Mesothelial cell of epicardium (in vitro differentiated cells): ENCODE data around the gene FOXP3. TPM values are rescaled to one million over a fixed set of nuclear protein-coding genes. Genes with fewer than 3 reads are reported as not detected.

Experiments used
- DNase-seq, 2 experiments: peaks; one replicate each; pipeline ENCODE4 v3.0.0; 2021; ENCODE audit warnings: low spot score in 2 of 2; ENCODE audit not compliant: unreplicated experiment in 2 of 2
- H3K27ac Mint-ChIP-seq: 2 replicates; pipeline ENCODE4 v1.8.0; 2021; ENCODE audit warnings: mixed read lengths
- H3K27me3 Mint-ChIP-seq: 2 replicates; pipeline ENCODE4 v1.8.0; 2021; ENCODE audit warnings: low read depth, mixed read lengths
- H3K36me3 Mint-ChIP-seq: 2 replicates; pipeline ENCODE4 v1.8.0; 2021; ENCODE audit warnings: mixed read lengths
- H3K4me1 Mint-ChIP-seq: 2 replicates; pipeline ENCODE4 v1.8.0; 2021; ENCODE audit warnings: mixed read lengths
- H3K4me3 Mint-ChIP-seq: 2 replicates; pipeline ENCODE4 v1.8.0; 2021; ENCODE audit warnings: mild to moderate bottlenecking, moderate library complexity, mixed read lengths
- H3K9me3 Mint-ChIP-seq: 2 replicates; pipeline ENCODE4 v1.8.0; 2021; ENCODE audit warnings: mixed read lengths
- total RNA-seq: library from RNA; stranded (reverse); gene quantifications from 3 replicates; pipeline ENCODE4 v1.2.1, GENCODE V29; 2021
- TF ChIP-seq, protein P1 (sequence below): fragments of 200-600 bp; sonication (generic); IDR thresholded peaks from one replicate; pipeline ENCODE4 v1.5.0; 2021; ENCODE audit warnings: antibody characterized with exemption; ENCODE audit not compliant: unreplicated experiment

FOXP3 gene
- total RNA-seq, 1 donor from 2014 or later, result 0.34 TPM

DNA sequence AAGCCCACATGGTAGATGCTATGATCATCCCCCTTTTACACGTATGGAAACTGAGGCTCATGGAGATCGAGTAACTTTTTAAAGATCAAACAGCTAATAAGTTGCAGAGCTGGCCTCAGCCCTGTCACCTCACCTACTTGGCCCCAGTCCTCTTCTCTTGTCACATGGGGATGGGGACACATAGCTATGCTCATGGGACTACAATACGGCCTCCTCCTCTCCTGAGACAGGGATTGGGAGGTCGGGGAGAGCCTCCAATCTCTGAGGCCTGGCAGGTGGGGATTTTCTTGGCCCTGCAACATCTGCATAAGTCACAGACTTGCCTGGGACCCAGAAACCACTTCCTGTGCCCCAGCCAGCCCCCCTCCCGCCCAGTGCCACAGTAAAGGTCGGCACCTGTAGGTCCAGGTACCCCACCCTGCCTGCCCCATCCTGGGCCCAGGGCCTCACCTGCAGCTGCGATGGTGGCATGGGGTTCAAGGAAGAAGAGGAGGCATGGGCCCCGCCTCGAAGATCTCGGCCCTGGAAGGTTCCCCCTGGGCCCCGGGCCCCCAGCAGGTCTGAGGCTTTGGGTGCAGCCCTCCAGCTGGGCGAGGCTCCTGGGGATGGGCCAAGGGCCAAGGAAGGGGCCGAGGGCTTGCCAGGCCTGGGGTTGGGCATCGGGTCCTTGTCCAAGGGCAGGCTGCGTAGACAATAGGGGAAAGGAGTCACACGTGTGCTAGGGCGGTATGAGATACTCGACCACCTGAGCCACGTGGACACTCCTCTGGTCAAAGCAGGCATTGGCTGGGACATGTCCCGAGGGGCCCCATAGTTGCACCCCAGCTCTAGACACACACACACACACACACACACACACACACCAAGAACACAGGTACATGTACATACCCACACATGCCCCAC, 6.4 kb downstream of the FOXP3 start:
- DNase-seq, result no peak
- no peaks in the 10 kb centered on the region for H3K36me3 Mint-ChIP-seq
- TF ChIP-seq, protein P1, sequence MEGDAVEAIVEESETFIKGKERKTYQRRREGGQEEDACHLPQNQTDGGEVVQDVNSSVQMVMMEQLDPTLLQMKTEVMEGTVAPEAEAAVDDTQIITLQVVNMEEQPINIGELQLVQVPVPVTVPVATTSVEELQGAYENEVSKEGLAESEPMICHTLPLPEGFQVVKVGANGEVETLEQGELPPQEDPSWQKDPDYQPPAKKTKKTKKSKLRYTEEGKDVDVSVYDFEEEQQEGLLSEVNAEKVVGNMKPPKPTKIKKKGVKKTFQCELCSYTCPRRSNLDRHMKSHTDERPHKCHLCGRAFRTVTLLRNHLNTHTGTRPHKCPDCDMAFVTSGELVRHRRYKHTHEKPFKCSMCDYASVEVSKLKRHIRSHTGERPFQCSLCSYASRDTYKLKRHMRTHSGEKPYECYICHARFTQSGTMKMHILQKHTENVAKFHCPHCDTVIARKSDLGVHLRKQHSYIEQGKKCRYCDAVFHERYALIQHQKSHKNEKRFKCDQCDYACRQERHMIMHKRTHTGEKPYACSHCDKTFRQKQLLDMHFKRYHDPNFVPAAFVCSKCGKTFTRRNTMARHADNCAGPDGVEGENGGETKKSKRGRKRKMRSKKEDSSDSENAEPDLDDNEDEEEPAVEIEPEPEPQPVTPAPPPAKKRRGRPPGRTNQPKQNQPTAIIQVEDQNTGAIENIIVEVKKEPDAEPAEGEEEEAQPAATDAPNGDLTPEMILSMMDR, result no peak

DNA sequence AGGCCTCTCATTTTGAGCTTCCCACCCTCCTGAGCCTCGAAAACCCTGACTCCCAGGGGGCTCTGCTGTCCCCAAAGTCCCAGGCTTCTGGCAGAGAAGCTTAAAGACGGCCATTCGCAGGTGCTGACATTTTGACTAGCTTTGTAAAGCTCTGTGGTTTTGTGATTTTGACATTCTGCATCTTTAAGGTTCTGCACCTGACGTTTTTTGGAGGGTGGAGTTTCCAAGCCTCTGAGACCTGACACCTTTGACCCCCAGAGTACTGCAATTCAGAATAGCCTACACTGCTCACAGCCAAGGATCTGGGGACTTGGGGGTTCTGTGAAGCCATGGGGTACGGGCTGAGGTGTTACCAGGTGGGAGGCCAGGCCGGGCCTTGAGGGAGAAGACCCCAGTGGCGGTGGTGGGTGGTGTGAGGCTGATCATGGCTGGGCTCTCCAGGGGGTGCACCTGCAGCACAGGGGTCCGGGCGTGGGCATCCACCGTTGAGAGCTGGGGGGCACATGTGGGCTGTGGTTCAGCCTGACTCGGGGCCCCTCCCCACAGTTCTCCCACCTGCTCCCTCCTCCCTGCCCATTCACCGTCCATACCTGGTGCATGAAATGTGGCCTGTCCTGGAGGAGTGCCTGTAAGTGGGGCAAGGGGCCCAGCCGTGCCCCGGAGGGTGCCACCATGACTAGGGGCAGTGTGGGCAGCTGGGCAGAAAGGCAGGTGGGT, 7.3 kb downstream of the FOXP3 start:
- H3K27me3 Mint-ChIP-seq, result no peaks in the 10 kb centered on the region
- H3K36me3 Mint-ChIP-seq, result no peaks in the 10 kb centered on the region
- H3K9me3 Mint-ChIP-seq, result peaks cover 10% of the 10 kb centered on the region
- H3K4me1 Mint-ChIP-seq, result no peaks in the 10 kb centered on the region
- TF ChIP-seq, protein P1, result no peak
- H3K4me3 Mint-ChIP-seq, result no peak overlapping the region
- no peak overlapping the region for H3K27ac Mint-ChIP-seq
- no peak for DNase-seq

More for the DNA sequence above, 6.4 kb downstream of the FOXP3 start:
- Mint-ChIP-seq H3K9me3 (peaks cover 13% of the 10 kb centered on the region), H3K27me3 (no peaks in the 10 kb centered on the region), H3K4me1 (no peaks in the 10 kb centered on the region), H3K27ac (no peak overlapping the region), H3K4me3 (no peak overlapping the region)

DNA sequence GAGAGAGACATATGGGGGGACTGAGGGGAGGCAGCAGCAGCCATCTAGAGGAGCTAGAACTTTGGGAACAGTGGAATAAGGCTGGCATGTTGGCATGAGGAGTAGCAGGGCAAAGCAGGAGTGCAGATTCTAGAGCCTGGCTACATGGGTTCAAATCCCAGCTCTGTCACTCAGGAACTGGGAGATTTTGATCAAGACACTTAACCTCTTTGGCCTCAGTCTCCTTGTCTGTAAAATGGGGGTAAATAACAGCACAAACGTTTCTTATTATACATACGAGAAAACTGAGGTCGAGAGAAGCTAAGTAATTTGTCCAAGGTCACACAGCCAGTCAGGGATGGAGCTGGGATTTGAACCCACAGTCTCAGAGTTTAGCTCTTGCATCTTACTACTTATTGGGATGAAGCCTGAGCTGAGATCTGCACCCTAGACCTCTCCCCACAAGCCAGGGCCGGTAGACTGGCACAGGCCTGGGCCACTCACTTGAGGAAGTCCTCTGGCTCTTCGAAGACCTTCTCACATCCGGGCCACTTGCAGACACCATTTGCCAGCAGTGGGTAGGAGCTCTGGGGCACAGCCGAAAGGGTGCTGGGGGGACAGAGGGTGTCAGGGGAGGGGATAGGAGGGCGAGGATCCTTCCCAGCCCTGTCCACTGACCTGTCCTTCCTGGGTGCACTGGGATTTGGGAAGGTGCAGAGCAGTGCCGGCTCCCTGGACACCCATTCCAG, 8.1 kb downstream of the FOXP3 start:
- no peaks in the 10 kb centered on the region for H3K27me3 Mint-ChIP-seq
- H3K27ac Mint-ChIP-seq, result no peak overlapping the region
- no peak for DNase-seq
- TF ChIP-seq, protein P1, result no peak
- no peaks in the 10 kb centered on the region for H3K4me1 Mint-ChIP-seq
- peaks cover 6% of the 10 kb centered on the region for H3K9me3 Mint-ChIP-seq
- H3K36me3 Mint-ChIP-seq, result no peaks in the 10 kb centered on the region
- no peak overlapping the region for H3K4me3 Mint-ChIP-seq

DNA sequence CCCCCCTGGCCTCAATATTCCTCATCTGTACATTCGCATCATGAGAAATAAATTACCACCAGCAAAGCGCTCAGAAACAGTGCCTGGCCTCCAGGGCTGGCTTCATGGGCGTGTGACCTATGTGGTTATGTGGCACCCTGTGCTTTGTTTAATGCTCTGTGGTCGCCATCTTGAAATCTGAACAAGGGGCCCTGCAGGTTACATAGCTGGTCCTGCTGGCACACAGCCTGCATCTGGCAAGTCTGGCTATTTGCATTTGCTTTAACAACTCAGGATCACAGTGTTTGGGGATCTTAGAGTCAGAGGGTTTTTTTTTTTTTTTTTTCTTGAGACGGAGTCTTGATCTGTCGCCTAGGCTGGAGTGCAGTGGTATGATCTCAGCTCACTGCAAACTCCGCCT, 9.9 kb downstream of the FOXP3 start:
- Mint-ChIP-seq H3K36me3 (peaks cover 6% of the 10 kb centered on the region), H3K4me3 (no peak overlapping the region), H3K4me1 (no peaks in the 10 kb centered on the region), H3K27me3 (no peaks in the 10 kb centered on the region), H3K9me3 (peaks cover 13% of the 10 kb centered on the region), H3K27ac (no peak overlapping the region)
- TF ChIP-seq, protein P1, result no peak
- DNase-seq, result no peak

DNA sequence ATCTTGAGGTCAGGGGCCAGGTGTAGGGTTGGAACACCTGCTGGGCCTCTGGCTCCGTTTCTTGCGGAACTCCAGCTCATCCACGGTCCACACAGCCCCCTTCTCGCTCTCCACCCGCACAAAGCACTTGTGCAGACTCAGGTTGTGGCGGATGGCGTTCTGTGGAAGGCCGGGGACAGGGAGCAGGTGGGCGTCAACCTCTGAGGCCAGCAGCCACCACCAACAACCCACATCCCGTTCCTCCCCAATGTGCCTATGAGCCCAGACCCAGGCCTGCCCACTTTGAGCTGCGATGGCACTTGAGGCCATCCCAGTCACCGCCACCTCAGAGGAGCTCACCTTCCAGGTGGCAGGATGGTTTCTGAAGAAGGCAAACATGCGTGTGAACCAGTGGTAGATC, 13.2 kb downstream of the FOXP3 start:
- no peak for DNase-seq
- H3K27me3 Mint-ChIP-seq, result no peaks in the 10 kb centered on the region
- H3K4me3 Mint-ChIP-seq, result no peak overlapping the region
- TF ChIP-seq, protein P1, result no peak
- H3K4me1 Mint-ChIP-seq, result no peaks in the 10 kb centered on the region
- H3K9me3 Mint-ChIP-seq, result peaks cover 13% of the 10 kb centered on the region
- H3K36me3 Mint-ChIP-seq, result peaks cover 9% of the 10 kb centered on the region
- H3K27ac Mint-ChIP-seq, result no peak overlapping the region
